Right lobe of liver (tissue), 4 donors: ENCODE results near the gene GRXCR2.

Experiments used
- POLR2A ChIP-seq: fragments of 450-650 bp; IDR thresholded peaks from one replicate; pipeline ENCODE4 v1.6.1; 2017; ENCODE audit warnings: antibody characterized with exemption, mild to moderate bottlenecking
- TF ChIP-seq, protein P1 (sequence below), 4 donors: fragments of 200-600 bp in 3 of 4; fragments of 450-650 bp in 1 of 4; IDR thresholded peaks; one replicate each; pipeline versions ENCODE4 v1.5.1 to v1.8.0; 2016 to 2022; ENCODE audit warnings: antibody characterized with exemption in 4 of 4, mild to moderate bottlenecking in 2 of 4
- donor health status: DM: no; HTN: no; CAD: no.
- donor health status: DM: no; HTN: no; CAD: no.
- donor health status: DM: no; HTN: yes; CAD: no.

DNA sequence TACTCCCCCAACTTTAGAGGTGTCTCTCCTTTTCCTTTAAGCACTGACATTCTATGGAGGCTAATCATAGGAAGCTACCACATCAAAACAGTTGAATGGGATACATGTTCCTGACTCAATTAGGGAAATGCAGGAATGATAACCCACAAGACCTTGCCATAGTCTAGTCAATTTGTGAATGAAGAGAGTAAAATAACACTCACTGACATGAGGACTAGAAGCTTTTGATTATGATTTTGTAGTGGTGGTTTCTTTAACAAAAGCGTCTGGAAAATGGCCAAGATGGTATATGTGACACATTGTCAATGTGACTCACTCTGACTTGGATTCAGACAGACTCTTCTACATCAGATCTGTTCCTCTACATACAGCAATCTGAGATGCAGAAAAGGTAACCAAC lies 24.0 kb downstream of the GRXCR2 start:
- no peak for TF ChIP-seq POLR2A
- TF ChIP-seq, protein P1, sequence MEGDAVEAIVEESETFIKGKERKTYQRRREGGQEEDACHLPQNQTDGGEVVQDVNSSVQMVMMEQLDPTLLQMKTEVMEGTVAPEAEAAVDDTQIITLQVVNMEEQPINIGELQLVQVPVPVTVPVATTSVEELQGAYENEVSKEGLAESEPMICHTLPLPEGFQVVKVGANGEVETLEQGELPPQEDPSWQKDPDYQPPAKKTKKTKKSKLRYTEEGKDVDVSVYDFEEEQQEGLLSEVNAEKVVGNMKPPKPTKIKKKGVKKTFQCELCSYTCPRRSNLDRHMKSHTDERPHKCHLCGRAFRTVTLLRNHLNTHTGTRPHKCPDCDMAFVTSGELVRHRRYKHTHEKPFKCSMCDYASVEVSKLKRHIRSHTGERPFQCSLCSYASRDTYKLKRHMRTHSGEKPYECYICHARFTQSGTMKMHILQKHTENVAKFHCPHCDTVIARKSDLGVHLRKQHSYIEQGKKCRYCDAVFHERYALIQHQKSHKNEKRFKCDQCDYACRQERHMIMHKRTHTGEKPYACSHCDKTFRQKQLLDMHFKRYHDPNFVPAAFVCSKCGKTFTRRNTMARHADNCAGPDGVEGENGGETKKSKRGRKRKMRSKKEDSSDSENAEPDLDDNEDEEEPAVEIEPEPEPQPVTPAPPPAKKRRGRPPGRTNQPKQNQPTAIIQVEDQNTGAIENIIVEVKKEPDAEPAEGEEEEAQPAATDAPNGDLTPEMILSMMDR (IDR thresholded peaks at IDR 0.05), result no peak
